DMS 273 (cell line): ENCODE measurements around the gene POP5.

Experiments used
- DNase-seq: peaks from one replicate; lab custom pipeline; 2025; ENCODE audit not compliant: unreplicated experiment; lab: John Stamatoyannopoulos, UW

The POP5 gene

DNA sequence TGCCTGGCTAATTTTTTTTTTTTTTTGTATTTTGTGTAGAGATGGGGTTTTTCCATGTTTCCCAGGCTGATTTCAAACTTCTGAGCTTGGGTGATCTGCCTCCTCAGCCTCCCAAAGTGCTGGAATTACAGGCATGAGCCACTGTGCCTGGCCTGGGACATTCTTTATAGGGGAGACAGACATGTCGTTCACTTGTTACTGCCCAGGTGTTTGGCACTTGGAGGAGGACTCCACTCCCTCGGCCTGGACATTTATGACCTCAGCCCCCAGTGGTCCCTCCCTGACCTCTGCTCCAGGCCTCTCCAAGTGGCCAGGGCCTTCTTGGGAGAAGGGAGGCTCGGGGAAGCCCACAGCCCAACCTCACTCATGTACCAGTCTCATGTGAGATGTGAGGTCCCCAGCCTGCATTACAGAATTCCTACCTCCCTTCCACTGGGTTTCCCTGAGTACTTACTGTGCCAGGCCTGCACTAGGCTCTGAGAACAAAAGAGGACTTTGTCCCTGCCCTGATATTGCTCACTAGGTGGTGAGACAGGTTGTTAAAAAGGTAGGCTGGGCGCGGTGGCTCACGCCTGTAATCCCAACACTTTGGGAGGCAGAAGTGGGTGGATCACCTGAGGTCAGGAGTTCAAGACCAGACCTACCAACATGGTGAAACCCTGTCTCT, 9.7 kb upstream of the POP5 start:
- DNase-seq = no peak

DNA sequence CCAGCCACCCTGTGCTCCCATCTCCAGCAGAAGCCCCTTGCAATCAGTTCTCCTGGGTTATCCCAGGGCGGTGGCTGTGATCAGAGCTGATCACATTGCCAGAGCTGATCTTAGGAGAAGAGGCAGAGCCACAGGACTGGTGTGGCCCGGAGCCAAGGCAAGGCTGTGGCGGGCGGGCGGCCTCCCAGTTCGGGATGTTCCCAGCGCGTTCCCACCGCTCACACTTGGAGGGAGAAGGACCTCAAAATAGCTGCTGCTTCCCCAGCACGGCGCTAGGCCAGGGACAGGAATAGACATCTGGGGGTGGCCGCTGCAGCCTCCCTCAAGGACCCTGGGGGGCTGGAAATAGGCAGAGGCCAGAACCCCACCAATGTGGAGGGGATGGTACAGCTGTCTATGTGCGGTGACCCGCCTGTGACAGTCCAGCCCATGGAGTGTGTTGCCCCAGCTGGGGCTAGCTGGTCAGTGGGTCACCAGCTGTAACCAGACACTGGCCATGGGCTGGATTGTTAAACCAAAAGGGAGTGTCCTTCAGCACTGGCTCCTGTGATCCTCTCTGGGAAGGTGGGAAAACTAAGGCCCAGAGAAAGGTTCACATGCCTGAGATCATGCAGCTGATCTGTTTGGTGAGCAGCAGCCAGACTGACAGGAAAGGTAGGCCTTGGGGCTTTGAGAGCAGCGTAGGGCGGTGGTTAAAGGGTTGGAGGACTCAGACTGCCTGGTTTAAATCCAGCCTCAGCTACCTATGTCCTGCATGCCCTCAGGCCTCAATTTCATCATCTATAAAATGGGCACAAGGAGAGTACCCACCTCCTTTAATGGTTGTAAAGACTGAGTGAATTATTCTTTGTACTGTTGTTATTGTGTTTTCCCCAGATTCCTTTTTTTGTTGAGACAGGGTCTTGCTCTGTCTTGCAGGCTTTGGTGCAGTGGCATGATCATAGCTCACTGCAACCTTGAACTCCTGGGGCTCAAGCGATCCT, 8.0 kb upstream of the POP5 start:
- no peak for DNase-seq

DNA sequence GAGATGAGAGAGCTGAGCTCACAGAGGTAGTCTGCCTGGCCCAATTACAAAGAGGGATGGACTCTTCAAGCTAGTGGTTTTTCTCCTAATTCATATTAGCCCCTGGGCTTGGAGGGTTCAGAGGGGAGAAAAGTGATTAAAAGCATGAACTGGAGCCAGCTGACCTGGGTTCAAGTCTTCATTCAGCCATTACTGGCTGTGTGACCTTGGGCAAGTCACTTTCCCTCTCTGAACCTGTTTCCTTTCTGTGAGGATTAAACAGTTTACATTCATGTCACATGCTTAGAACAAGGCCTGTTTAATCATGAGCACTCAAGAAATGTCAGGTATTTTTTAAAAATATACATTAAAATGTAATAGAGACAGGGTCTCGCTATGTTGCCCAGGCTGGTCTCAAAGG, 7.2 kb upstream of the POP5 start:
- no peak for DNase-seq

DNA sequence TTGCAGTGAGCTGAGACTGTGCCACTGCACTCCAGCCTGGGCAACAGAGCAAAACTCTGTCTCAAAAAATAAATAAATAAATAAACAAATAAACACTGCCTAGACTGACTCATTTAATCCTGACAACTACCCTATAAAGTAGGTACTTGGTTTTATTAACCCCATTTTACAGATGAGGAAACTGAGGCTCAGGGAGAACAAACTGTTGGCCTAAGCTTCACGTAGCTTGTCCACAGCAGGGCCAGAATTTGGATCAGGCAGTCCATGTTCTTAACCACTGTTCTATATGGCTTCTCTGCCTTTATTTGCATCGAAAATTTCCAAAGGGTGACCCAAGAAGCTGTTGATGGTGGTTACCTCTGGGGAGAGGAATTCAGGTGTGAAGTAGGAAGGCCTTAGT, 5.7 kb upstream of the POP5 start:
- DNase-seq = no peak

DNA sequence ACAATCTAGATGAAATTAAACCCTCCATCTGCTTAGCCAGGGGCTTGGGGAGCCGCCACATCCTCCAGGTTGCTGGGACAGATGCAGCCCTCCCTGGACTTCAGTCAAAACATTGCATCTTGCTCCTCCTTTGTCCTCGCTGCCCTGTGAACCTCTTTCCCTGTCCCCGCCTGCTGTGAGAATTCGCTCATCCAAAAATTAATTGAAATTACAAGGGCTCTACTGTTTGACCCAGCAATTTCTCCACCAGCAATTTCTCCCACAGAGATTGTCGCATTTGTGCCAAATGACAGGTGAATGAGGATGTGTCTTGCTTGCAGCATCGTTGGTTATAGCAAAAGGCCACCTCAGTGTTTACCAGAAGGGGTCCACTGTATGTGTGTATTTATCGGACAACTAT, 5.0 kb upstream of the POP5 start:
- DNase-seq = no peak

DNA sequence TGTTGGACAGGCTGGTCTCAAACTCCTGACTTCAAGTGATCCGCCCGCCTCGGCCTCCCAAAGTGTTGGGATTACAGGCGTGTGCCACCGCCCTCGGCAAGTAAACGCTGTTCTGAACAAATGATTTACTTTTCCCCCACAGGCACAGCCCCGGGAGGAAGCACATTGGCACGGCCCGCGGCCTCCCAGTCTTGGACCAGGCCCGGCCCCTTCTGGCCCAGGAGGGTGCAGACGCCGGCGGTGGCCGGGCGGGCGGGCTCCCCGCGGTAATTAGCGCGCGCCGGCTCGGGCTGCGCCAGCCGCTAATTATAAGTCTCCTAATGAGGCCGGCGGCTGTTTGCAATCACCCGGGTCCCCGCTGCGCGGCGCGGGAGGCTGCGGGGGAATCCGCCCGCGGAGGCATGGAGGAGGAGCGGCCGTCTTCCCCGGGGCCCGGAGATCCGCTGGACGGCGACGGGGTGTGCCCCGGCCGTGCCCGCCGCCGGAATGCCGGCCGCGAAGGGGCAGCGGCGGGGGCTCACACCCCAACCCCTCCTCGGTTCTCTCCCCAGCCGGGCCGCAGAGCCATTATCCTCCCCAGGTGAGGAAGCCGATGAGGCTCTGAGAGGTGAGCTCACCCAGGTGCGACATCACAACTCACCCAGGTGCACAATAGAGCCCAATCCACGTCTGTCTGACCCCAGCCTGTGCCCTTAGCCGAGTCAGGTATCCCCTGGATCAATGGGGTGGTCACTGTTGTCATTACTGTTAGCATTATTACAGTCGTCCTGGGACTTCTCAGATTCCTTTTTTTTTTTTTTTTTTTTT, 3.3 kb upstream of the POP5 start:
- peak; percentile 73 for DNase-seq

DNA sequence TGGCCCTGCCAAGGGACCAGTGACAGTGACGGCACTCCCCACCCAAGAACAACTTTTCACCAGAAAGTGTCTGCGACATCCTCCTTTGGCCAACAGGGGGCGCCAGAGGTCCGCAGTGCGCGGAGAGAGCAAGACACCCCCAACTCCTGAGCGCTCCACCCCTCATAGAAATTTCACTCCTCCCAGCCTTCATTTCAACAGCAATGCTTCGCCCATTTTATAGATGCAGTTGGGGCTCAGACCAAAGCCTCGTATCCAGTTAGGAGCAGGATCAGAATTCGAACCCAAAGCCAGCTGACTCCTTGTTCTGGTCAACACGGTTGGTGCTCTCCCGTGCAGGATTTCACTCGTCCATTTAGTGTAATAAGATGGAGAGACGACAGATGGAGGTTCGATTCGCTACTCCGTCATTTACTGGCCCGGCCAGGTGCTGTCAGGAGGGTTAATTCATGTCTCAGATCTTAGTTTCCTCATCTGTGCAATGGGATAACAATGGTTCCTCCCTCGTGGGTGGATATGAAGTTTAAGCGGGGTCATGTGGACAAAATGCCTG, 2.4 kb upstream of the POP5 start:
- DNase-seq = peak; percentile 83

DNA sequence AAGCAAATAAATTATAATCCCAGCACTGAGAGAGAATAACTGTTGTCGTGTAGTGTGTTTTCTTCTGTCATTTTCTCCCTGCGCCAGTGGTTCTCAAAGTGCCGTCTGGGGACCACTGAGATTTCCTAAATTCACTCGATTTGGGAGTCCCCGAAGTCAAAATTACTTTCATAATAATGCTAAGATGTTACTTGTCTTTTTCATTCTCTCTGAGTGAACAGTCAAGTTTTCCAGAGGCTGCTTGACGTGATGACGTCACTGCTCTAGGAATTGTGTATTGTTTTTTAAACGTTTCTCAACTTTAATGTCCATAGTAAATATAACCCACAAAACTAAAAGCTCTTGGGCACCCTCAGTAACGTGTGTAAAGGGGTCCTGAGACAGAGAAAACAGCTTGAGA, 796 bp upstream of the POP5 start:
- DNase-seq = no peak

DNA sequence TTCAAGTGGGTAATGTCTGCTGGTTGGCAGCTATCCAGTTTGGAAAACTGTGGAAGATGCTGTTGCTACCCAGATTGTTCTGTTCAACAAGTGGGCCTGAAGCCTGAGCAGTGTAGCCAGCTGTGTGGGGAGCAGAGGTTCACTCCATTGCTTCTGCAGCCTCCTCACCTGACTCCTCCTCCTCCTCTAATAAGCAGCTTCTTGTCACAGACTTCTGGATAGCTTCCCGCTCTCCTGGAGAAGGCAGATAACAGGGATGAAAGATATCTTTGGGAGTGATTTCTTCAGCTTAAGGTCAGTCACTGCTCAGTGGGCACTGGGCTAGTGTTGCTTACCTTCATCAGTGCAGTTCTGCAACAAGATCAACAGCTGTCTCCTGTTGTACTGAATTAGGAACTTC, 2.0 kb downstream of the POP5 start:
- DNase-seq = peak; percentile 38

DNA sequence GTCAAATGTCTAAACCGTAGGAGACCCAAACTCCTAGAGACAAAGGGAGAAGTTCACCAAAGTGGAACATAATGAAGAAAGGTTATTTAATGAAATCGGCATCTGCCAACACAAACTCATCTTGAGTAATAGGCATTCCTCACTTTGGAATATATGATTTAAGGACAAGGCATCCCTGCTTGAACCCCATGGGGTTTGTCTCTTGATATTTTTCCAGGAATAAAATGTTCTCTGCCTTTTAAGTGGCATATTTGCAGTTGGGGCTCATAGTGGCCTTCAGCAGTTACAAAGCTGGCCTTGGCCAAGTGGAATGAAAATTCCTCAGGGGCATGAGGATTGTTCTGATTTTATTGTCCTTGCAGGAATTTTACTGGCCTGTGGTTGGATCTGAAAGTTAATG, 7.1 kb downstream of the POP5 start:
- DNase-seq = no peak

DNA sequence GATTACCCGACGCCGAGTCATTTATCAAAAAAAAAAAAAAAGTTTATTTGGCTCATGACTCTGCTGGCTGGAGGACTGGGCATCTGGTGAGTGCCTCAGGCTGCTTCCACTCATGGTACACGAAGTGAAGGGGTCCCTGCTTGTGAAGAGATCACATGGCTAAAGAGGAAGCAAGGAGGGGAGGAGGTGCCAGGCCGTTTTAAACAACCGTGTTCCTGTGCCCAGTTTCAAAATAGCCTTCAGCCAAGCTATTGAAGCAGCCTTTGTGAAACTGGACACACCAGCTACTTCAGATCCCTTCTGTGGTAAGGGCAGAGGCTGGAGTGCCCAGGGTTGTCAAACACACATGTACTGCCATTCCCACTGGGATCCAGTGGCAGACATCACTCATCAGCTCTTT, 7.6 kb downstream of the POP5 start:
- no peak for DNase-seq

DNA sequence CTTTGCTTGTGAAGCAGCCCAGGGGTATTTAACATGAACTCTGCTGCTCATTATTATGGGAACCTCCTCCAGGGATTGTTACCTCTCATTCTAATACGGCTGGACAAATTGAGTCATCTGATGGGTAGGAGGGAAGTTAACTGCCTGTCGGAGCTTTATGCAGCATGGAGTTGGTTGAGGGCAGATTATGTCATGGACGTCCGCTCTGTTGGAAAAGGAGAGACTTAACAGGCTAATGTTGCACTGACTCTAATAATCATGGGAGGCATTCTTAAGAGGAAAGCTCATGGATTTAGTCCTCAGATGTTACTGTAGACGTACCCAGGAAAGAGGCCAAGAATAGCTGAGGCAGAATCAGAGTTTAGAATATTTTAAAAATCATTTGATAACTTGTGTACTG, 9.9 kb downstream of the POP5 start:
- DNase-seq = no peak

DNA sequence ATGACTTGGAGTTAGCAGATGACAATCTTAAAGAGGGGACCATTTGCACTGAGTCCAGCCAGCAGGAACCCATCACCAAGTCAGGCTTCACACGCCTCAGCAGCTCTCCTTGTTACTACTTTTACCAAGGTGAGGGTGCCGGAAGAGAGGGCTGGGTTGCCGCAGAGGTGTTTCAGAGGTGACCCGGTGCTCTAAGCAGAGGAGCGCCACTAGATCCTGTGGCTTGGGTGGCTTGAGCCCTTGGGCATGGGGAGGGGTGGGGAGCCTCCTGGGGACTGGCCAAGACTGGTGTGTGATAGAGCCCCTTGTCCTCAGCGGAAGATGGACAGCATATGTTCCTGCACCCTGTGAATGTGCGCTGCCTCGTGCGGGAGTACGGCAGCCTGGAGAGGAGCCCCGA, 17.7 kb downstream of the POP5 start:
- DNase-seq = no peak

DNA sequence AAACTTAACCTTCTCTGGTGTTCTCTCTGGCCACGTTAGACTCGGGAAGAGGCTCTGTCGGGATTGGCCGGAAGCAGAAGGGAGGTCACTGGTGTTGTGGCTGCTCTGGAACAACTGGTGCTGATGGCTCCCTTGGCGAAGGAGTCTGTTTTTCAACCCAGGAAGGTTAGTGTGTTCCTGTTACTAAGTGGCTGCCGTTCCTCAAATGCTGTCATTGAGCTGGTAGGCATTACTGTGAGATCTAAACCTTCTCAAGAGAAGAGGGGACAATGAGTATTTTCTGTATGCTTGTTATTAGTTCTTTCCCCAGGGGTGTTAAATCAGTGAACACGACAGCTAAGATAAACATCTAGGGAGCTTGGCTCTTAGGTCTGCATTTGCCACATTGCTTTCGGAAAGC, 18.3 kb downstream of the POP5 start:
- DNase-seq = no peak

DNA sequence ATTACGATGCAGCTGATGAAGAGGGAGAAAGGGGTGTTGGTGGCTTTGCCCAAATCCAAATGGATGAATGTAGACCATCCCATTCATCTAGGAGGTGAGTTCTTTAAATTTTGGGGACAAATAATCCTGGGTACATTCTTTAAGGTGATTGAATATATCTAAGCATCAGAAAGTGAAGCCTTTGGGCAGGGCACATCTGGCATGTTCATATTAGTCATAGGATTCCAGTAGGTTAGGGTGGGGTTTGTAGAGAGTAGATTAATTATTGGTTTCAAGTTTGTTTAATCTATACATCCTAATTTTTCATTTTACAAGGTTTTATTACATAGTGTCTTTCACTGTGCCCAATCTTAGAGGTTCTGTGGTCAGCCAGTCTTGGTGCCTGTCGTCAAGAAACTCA, 23.6 kb downstream of the POP5 start:
- no peak for DNase-seq

DNA sequence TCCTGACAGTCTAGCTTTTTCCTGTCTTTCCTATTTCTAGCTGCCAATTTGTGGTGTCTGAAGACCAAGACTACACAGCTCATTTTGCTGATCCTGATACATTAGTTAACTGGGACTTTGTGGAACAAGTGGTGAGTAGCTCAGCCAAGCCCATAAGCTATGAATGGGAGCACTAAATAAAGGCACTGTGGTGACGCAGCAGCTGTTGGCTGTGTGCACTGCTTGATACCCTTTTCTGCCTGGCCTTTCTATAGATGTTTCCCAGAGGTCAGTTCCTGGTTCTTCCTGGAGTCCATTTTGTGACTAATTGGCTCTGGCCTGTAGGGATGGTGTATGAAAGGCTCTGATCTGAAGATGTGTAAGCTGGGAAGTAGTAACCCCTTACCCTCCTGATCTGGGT, 26.5 kb downstream of the POP5 start:
- no peak for DNase-seq

DNA sequence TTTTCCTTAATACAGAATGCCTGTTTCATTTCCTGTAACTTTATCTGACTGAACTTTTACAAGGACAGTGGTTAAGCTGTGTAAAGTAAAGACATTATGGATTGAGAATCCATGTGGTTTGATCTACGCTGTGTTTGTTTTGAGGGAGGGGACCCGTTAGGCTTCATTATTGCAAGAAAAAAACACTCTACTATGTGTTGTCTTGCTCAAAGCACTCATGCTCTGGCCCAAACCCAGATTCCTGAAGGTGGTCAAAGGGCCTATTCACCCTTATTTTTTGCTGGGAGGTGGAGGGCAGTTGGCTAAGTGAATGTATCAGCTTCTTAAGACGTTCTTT, 35.2 kb downstream of the POP5 start:
- DNase-seq = no peak

DNA sequence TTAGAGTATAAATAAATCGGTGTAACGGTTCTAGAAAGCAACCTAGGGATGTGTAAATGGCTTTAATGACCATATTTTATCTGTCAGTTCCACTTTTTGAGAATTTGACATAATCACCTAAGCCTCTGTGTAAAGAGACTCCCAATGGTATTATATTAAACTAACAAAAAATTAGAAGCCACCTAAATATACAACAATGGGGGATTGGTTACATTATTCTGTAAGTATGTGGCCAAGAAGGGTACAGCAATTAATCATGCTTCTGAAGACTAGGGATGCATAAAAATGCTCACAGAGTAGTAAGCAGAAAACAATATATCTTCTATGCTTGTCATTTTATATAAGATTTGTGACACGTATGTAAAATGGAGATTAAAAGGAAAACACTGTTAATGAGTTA, 36.5 kb downstream of the POP5 start:
- DNase-seq = no peak

DNA sequence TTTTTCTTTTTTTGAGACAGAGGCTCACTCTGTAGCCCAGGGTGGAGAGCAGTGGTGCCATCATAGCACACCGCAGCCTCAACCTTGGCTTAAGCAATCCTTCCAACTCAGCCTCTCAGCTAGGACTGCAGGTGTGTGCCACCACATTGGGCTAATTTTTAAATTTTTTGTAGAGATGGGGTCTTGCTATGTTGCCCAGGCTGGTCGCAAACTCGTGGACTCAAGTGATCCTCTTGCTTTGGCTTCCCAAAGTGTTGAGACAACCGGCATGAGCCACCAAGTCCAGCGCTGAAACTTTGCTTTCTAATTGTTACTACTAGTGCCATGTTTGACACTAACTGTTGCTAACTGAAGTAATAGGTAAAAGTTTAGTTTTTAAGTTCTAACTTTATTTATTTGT, 39.0 kb downstream of the POP5 start:
- no peak for DNase-seq

DNA sequence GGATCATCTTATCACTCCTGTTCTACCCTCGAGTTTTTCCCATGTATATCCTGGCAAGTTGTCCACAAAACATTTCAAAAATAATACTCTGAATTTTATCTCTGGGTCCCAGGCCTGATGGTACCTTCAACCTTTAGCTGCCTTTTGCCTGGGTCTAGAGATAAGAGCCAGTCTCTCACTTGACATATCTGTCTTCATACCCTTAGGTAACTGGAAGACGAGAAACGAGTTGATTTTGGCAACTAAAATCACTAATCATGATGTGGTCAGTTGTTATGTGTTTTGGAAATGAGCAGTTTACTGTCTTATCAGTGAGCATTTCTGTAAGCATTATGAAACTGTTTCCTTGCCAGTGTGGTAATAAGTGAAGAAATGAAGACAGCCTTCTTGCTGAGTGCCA, 40.8 kb downstream of the POP5 start:
- no peak for DNase-seq

DNA sequence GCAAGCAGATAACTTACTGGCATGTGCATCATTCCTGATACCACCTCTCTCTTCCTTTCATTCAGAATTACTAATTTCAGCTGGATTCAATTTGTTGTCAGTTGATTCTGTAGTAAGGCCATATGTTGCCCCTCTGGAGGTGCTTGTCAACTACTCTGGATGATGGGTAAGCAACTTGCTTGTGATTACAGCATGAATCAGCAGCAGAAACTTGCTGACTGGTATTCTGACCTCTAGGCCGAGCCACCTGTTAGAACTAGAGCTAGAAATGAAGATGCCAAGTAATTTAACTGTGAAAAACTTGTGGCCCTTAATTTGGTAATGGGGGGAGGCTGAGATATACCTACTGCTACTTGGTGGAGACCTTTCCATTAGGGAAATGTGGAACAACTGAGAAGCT, 41.9 kb downstream of the POP5 start:
- DNase-seq = peak; percentile 36
